K562 (cell line): ENCODE measurements around the gene EXOC4.

Source experiments
- FOXK2 ChIP-seq, 2 experiments: fragments of 450-650 bp; IDR thresholded peaks in 1 of 2; conservative IDR thresholded peaks in 1 of 2; 2 replicates each; pipeline ENCODE4 v1.6.1; 2016; ENCODE audit warnings: low read depth in 2 of 2, mild to moderate bottlenecking in 1 of 2
- HDAC2 ChIP-seq: fragments of 450-650 bp; IDR thresholded peaks from 2 replicates; pipeline ENCODE4 v1.6.1; 2016; ENCODE audit warnings: mild to moderate bottlenecking
- MEF2D ChIP-seq: conservative IDR thresholded peaks from 2 replicates; pipeline ENCODE4 v1.6.1; 2016; ENCODE audit warnings: low read depth, missing genetic modification characterization, missing compliant biosample characterization
- TEAD4 ChIP-seq, 2 experiments: sonication (generic) in 1 of 2; formaldehyde crosslinking in 1 of 2; IDR thresholded peaks; 2 replicates each; pipeline versions ENCODE4 v1.6.1 to v1.8.0; 2012 to 2022; ENCODE audit warnings: borderline replicate concordance in 1 of 2, inconsistent platforms in 1 of 2, low read length in 1 of 2, mild to moderate bottlenecking in 1 of 2, missing genetic modification reagents in 1 of 2
- YY1 ChIP-seq, 3 experiments: IDR thresholded peaks; 2 replicates each; pipeline ENCODE4 v1.6.1; 2011; ENCODE audit warnings: low read length in 2 of 3, mild to moderate bottlenecking in 2 of 3, moderate library complexity in 2 of 3, borderline replicate concordance in 1 of 3, control low read depth in 1 of 3, low read depth in 1 of 3; ENCODE audit not compliant: insufficient read depth in 3 of 3, insufficient replicate concordance in 2 of 3, control insufficient read depth in 1 of 3, insufficient read length in 1 of 3; ENCODE audit errors: extremely low read depth in 1 of 3
- ZNF324 ChIP-seq: fragments of 250-450 bp; sonication (Bioruptor Pico); IDR thresholded peaks from 2 replicates; pipeline ENCODE4 v1.4.0; 2020; ENCODE audit warnings: mild to moderate bottlenecking

- no peak for TF ChIP-seq ZNF324 (CRISPR knock-in tag)
- TF ChIP-seq TEAD4 (IDR thresholded peaks at IDR 0.05; ENCODE audit: low read length): no peak
- no peak for TF ChIP-seq TEAD4 (CRISPR knock-in tag; IDR thresholded peaks at IDR 0.05; ENCODE audit: borderline replicate concordance)
- no peak for TF ChIP-seq FOXK2 (conservative IDR thresholded peaks at IDR 0.05 in 1 of 2, IDR thresholded peaks at IDR 0.05 in 1 of 2; ENCODE audit: low read depth in 2 of 2)
- no peak for TF ChIP-seq MEF2D (tag)
- no peak for TF ChIP-seq HDAC2
- TF ChIP-seq YY1 (IDR thresholded peaks at IDR 0.05; ENCODE audit: borderline replicate concordance in 1 of 3, control insufficient read depth in 1 of 3, extremely low read depth in 1 of 3, insufficient read depth in 3 of 3, insufficient read length in 1 of 3, insufficient replicate concordance in 2 of 3, low read depth in 1 of 3, low read length in 2 of 3): no peak
These were observed 682.1 kb downstream of the EXOC4 start for GRCh38 chr7:133934977-133935330.
